Esophagus squamous epithelium (tissue), 5 donors: ENCODE results near the gene FAM193B. TPM values are rescaled to one million over a fixed set of nuclear protein-coding genes. Genes with fewer than 3 reads are reported as not detected.
A peak's percentile ranks its signal among the peaks of the same experiment; 100 is the strongest.

Experiments
- DNase-seq: peaks from one replicate; lab custom pipeline; 2025; lab: John Stamatoyannopoulos, UW
- H3K27ac ChIP-seq, 4 donors: fragments of 200-600 bp; sonication (generic); one replicate each; pipeline ENCODE4 v1.5.1; 2016 to 2019; ENCODE audit warnings: mild to moderate bottlenecking in 1 of 4
- H3K27me3 ChIP-seq, 4 donors: fragments of 200-600 bp; sonication (generic); 1 replicate in 3 of 4; 2 replicates in 1 of 4; pipeline versions ENCODE4 v1.5.1 to v1.6.0; 2017 to 2021; ENCODE audit warnings: antibody characterized with exemption in 1 of 4
- H3K36me3 ChIP-seq, 3 donors: fragments of 200-600 bp; sonication (generic); one replicate each; pipeline ENCODE4 v1.5.1; 2016 to 2019
- H3K4me1 ChIP-seq, 3 donors: fragments of 200-600 bp; sonication (generic); one replicate each; pipeline ENCODE4 v1.5.1; 2017 to 2019
- H3K4me3 ChIP-seq, 4 donors: fragments of 200-600 bp; sonication (generic); 1 replicate in 3 of 4; 2 replicates in 1 of 4; pipeline ENCODE4 v1.5.1; 2016 to 2019; ENCODE audit warnings: mild to moderate bottlenecking in 2 of 4, moderate library complexity in 1 of 4
- H3K9me3 ChIP-seq, 3 donors: fragments of 200-600 bp; sonication (generic); one replicate each; pipeline ENCODE4 v1.5.1; 2016 to 2019
- CTCF ChIP-seq, 6 experiments: fragments of 450-650 bp in 4 of 6; fragments of 200-600 bp in 2 of 6; sonication (generic) in 2 of 6; IDR thresholded peaks; one replicate each; pipeline ENCODE4 v1.5.1; 2016 to 2019; ENCODE audit warnings: antibody characterized with exemption in 6 of 6, mild to moderate bottlenecking in 4 of 6, moderate library complexity in 4 of 6
- POLR2A ChIP-seq, 4 donors: fragments of 450-650 bp; IDR thresholded peaks; one replicate each; pipeline ENCODE4 v1.6.1; 2017; ENCODE audit warnings: antibody characterized with exemption in 4 of 4, mild to moderate bottlenecking in 4 of 4, moderate library complexity in 3 of 4
- WGBS, 2 donors: methylation state at CpG; one replicate each; pipeline ENCODE4 v1.1.5; 2018; 5-methylcytosine and 5-hydroxymethylcytosine counted together
- intact Hi-C: fragments of 100-400 bp; cut with DNase I; formaldehyde crosslinking; loops from one replicate; pipeline ENCODE4 v1.15.0; 2022
- total RNA-seq, 4 donors: library from RNA; depleted of rRNA; stranded (reverse); fragments of >200 nt; gene quantifications; one replicate each; pipeline ENCODE4 v1.1.0, GENCODE V29; 2016
- donor health status: DM: yes; HTN: yes; CAD: no.

FAM193B gene
- total RNA-seq, 4 donors from 2014 or later, result 28.5 to 52.1 (median 41.9) TPM

- WGBS, 2 donors, result 70 to 89% methylated on average over 3 to 7 of the region's 7 CpGs
- no peak for DNase-seq
- TF ChIP-seq CTCF (IDR thresholded peaks at IDR 0.05) (no peak), POLR2A (IDR thresholded peaks at IDR 0.05) (no peak)
- Histone ChIP-seq H3K27ac (peak overlapping the region in 1 of 4 donors; percentile 87), H3K4me1 (peaks cover 14 to 36% (median 15%) of the 10 kb centered on the region in 3 donors), H3K36me3 (peaks cover 23 to 70% (median 37%) of the 10 kb centered on the region in 3 donors), H3K9me3 (no peaks in the 10 kb centered on the region), H3K4me3 (peak overlapping the region in 3 of 4 donors; percentile 80 to 95 (median 87)), H3K27me3 (no peaks in the 10 kb centered on the region)
- intact Hi-C loops, result no loop called here
Measured at GRCh38 chr5:177515580-177515979, 38.8 kb downstream of the FAM193B start.

GRCh38 chr5:177514541-177514940, 39.8 kb downstream of the FAM193B start:
- Histone ChIP-seq H3K4me1 (peaks cover 14 to 43% (median 15%) of the 10 kb centered on the region in 3 donors), H3K27me3 (no peaks in the 10 kb centered on the region), H3K36me3 (peaks cover 25 to 68% (median 36%) of the 10 kb centered on the region in 3 donors), H3K27ac (no peak overlapping the region), H3K4me3 (no peak overlapping the region), H3K9me3 (no peaks in the 10 kb centered on the region)
- DNase-seq, result no peak
- no peak for TF ChIP-seq CTCF (IDR thresholded peaks at IDR 0.05)
- intact Hi-C loops, result no loop called here
- 90 to 100% methylated on average over 1 to 7 of the region's 11 CpGs for WGBS, 2 donors

- DNase-seq, result no peak
- Histone ChIP-seq H3K27me3 (no peaks in the 10 kb centered on the region), H3K27ac (no peak overlapping the region), H3K4me1 (peaks cover 14 to 40% (median 15%) of the 10 kb centered on the region in 3 donors), H3K4me3 (no peak overlapping the region), H3K9me3 (no peaks in the 10 kb centered on the region), H3K36me3 (peaks cover 25 to 60% (median 36%) of the 10 kb centered on the region in 3 donors)
- intact Hi-C loops, result no loop called here
- 93 to 94% methylated on average over 6 to 14 of the region's 15 CpGs for WGBS, 2 donors
- TF ChIP-seq CTCF (IDR thresholded peaks at IDR 0.05) (no peak), POLR2A (IDR thresholded peaks at IDR 0.05) (no peak)
Measured at GRCh38 chr5:177513500-177513899, 40.9 kb downstream of the FAM193B start.

- Histone ChIP-seq H3K27me3 (no peaks in the 10 kb centered on the region), H3K27ac (no peak overlapping the region), H3K4me1 (peaks cover 14 to 40% (median 15%) of the 10 kb centered on the region in 3 donors), H3K4me3 (no peak overlapping the region), H3K9me3 (no peaks in the 10 kb centered on the region), H3K36me3 (peaks cover 25 to 60% (median 36%) of the 10 kb centered on the region in 3 donors)
- WGBS, 2 donors, result 90 to 96% methylated on average over 5 of the region's 16 CpGs
- intact Hi-C loops, result no loop called here
- TF ChIP-seq POLR2A (IDR thresholded peaks at IDR 0.05) (no peak), CTCF (IDR thresholded peaks at IDR 0.05) (no peak)
- no peak for DNase-seq
Measured at GRCh38 chr5:177512736-177513380, 41.5 kb downstream of the FAM193B start.

- 80 to 86% methylated on average over 3 to 8 of the region's 34 CpGs for WGBS, 2 donors
- Histone ChIP-seq H3K27ac (no peak overlapping the region), H3K27me3 (no peaks in the 10 kb centered on the region), H3K4me1 (peaks cover 11 to 36% (median 15%) of the 10 kb centered on the region in 3 donors), H3K9me3 (no peaks in the 10 kb centered on the region), H3K4me3 (no peak overlapping the region), H3K36me3 (peaks cover 25 to 60% (median 36%) of the 10 kb centered on the region in 3 donors)
- no peak for TF ChIP-seq POLR2A (IDR thresholded peaks at IDR 0.05)
- no peak for TF ChIP-seq CTCF (IDR thresholded peaks at IDR 0.05)
- no peak for DNase-seq
- intact Hi-C loops, result no loop called here
Measured at GRCh38 chr5:177511796-177512675, 42.3 kb downstream of the FAM193B start.
